Renal cortex interstitium (tissue), 11 donors: ENCODE measurements around the gene UBXN1. TPM values are rescaled to one million over a fixed set of nuclear protein-coding genes. Genes with fewer than 3 reads are reported as not detected.
"Not testable (repeated sequence)": the region's sequence is repeated elsewhere in the genome, so short reads cannot be mapped to it uniquely, and the experiment has no call there.

Experiments used
- DNase-seq, 11 donors: peaks; one replicate each; pipeline ENCODE4 v3.0.0-alpha.2; 2013; ENCODE audit warnings: low read depth in 9 of 11, low spot score in 4 of 11; ENCODE audit errors: extremely low read depth in 1 of 11
- polyA plus RNA-seq, 3 donors: library from polyadenylated mRNA; unstranded; fragments of 120-200 nt; gene quantifications; one replicate each; pipeline ENCODE4 v1.2.1, GENCODE V29; 2013; ENCODE audit not compliant: insufficient read length in 3 of 3

The UBXN1 gene
- polyA plus RNA-seq, 3 donors = 147 to 191 (median 164) TPM

DNA sequence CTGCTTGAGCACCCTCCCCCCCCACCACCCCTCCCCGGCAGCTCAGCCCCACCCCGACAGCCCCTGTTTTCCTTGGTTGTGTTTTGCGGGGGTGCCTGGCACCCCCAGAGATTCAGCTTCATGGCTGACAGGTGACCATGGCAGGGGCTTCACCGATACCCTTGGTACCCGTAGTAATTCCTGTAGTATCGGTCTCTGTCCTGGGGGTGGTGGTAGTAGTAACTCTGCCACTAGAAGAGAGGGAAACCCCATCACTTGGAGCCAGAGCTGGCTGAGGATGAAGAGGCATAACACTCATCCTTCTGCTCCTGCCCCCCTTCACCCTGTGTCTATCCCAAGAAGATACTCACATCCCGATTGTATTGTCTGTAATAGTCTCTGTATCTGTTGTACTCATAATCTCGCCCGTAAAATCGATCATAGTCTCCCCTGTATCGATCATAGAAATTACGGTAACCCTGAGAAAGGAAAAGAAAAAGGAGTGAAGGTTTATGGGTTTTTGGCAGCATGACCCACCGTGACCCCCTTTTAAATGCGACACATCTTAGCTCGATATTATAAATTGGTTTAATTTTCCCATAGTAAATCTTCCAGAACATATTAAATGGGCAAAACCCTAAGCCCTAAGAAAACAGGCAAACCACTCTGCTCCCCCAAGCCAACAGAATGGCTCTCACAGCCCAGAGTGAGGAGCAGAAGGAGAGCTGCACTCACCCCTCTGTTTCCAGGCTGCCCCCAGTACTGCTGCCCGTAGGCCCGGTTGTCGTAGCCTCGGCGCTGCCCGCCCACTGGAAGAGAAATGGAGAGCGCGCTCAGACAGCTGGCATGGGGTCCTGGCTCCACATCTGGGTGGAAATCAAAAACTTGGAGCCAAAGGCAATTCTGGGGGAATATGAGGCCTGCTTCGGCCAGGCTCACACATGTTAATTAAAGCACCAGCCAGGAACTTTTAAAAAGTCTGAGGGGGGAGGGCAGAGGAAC, 36.6 kb upstream of the UBXN1 start:
- DNase-seq = no peak

DNA sequence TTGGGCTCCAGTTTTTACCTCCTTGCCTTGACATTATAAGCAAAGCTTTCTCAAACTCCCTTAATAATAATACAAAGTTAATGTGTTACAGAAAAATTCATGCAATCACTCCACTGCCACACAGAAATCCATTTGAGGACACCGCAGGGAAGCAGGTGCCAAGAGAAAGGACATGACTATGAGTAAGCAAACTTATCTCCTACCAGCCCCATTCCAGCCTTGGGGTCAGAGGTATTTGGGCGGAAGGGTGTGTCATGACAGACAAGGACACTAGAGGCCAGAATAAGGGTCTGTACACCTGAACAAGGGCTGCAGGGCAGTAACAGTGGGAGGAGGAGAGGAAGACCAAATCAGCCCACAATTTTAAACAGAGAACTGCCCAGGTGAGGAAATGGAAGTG, 34.5 kb upstream of the UBXN1 start:
- DNase-seq = no peak

- no peak for DNase-seq
Observed at GRCh38 chr11:62712861-62713260, 34.0 kb upstream of the UBXN1 start.

DNA sequence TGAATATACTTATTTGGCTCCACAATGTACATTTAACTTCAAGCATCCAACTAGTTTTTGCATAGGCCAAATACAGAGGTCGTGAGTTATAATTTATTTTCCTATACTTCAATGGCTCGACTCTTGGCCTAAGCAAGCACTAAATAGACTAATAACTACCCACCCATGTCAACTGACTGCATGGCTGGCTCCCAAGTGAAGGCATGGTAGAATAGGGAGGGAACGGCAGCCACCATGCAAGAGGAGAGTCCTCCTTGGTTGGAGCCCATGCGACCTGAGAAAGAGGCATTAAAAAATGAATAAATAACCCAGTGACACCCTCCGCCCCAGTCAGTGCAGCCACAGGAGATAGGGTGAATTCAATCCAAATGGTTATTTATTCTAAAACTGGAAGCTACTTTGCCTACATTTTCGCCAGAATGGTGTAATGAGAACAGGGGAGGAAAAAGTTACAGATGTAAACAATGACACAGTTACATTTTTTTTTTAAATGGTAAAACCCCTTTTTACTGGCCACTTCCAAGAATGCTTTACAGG, 33.5 kb upstream of the UBXN1 start:
- no peak for DNase-seq

GRCh38 chr11:62710001-62710345, 31.1 kb upstream of the UBXN1 start:
- DNase-seq = no peak

DNA sequence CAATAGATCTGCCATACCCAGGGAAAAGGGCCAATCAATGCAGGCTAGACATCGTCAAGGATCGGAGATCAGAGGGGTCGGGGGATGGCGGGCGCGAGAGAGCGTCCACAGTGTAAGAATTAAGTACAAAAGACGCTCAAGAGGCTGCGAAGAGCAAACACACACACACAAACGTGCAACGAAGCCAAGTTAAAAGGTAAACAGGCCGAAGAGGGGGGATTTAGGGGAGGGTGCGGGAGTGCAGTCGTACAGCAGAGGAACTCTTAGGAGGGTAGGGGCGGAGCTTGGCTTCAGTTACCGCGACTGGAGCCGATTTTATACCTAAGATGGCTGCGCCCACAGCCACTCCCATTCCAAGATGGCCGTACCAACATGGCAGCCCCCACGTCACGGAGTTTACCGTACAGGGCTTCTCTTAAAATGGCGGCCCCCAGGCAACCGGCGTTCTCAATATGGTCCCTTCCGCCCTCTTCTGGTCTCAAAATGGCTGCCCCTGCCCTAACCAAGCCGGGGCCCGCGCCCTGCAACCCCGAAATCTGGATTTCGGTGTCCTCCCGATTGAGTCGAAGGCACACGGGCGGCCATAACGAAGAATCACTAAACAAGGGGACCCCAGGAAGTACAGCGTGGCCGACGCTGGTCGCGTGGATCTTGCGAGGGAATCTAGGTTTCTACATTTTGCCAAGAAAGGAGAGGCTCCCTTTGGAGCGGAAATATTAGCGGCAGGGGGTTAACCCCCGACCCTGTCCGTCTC, 30.6 kb upstream of the UBXN1 start:
- DNase-seq = peak; percentile 94 to 99 (median 97)

GRCh38 chr11:62708793-62709192, 29.9 kb upstream of the UBXN1 start:
- DNase-seq = no peak

- DNase-seq = no peak
Observed at GRCh38 chr11:62708392-62708791, 29.5 kb upstream of the UBXN1 start.

DNA sequence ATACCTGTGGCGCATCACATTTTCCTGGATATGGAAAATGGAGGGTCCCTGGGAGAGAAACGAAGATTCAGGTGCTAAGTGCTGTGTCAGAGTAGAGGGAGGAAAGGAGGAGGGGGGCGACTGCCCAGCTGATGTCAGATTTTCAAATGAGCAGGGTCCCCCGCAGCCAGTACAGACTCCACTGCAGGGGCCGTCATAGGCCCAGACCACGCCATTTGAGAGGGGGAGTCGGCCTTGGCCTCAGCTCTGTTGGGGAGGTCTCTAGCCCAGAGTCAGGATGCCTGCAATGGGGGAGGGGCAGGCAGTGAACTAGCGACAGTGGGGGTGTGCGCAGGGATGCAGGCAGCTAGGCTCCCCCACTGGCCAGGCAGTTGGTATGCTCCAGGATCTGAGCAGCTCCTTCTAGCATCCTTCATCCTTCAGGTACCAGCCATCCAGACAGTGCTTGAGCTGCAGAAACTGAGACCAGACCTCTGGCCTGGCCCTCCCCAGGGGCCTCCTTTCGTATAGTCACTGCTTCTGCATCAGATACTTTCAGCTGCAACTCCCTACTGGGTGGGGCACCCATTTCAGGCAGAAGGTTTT, 28.5 kb upstream of the UBXN1 start, which contains the start of the genes BSCL2 and GNG3:
Gene BSCL2 (minus strand): TSS at position 148 of the 585 bp plus-strand sequence. CDS start 229 bp downstream, outside the sequence.
Gene GNG3 (plus strand): TSS at position 400 of the 585 bp plus-strand sequence. CDS start 620 bp downstream, outside the sequence.
- DNase-seq = peak in 9 of 11 donors; percentile 59 to 82 (median 76)

GRCh38 chr11:62706850-62707247, 28.0 kb upstream of the UBXN1 start:
- DNase-seq = no peak

- DNase-seq = peak in 10 of 11 donors; percentile 79 to 92 (median 90)
Observed at GRCh38 chr11:62705880-62706849, 27.3 kb upstream of the UBXN1 start.

DNA sequence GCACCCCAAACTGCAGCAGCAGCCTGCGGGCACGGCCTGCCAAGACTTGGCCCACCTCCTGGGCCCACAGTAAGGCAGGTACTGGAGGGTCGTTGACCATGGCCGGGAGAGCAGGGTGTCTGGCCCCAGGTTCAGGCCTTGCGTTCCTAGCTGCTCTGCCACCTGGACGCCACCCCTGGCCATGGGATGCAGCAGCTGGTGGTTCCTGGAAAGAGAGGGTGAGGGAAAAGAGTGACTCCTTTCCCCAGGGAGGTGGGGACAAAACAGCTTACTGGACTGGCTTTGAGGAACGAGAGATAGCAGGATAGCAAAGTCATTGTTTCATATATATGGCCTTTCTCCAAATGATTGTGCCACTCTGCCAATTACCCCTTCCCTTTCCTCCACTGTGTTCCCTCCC, 26.5 kb upstream of the UBXN1 start:
- DNase-seq = no peak

DNA sequence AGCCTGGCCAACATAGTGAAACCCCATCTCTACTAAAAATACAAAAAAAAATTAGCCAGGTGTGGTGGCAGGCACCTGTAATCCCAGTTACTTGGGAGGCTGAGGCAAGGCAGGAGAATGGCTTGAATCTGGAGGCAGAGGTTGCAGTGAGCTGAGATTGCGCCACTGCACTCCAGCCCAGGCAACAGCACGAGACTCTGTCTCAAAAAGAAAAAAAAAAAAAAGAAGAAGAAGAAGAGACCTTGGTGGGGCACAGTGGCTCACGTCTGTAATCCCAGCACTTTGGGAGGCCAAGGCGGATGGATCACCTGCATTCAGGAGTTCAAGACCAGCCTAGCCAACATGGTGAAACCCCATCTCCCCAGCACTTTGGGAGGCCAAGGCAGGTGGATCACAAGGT, 25.0 kb upstream of the UBXN1 start:
- DNase-seq = not testable (repeated sequence)

DNA sequence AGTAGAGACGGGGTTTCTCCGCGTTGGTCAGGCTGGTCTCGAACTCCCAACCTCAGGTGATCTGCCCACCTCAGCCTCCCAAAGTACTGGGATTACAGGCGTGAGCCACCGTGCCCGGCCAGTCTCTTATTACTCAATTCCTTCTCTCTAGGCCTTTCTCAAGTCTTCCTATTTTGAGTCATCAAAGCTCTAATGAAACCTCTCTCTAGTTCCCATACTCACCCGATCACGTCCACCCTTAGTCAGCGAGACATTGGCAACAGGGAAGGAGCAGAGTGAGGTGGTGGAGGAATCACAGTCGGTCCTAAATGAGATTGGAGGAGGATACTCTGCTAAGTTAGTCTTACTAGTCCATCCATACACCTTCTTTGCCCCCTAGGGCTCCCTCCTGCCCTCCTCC, 23.4 kb upstream of the UBXN1 start:
- no peak for DNase-seq

- DNase-seq = no peak
Observed at GRCh38 chr11:62694455-62695167, 15.7 kb upstream of the UBXN1 start.

DNA sequence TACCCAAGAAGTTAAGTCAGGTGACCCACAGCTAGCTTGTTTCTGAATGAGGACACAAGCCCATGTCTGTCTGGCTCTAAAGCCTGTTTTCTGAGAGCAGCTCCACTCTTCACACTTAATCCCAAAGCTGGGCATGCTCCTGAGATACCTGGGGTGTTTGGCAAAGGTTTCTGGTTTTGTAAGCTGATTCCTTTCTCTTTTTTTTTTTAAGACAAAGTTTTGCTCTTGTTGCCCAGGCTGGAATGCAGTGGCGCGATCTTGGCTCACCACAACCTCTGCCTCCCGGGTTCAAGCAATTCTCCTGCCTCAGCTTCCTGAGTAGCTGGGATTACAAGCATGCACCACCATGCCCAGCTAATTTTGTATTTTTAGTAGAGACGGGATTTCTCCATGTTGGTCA, 14.8 kb upstream of the UBXN1 start:
- DNase-seq = not testable (repeated sequence)

- DNase-seq = no peak
Observed at GRCh38 chr11:62689421-62690183, 10.7 kb upstream of the UBXN1 start, which contains the start of gene LRRN4CL. LRRN4CL (minus strand) TSS chr11:62689530; CDS start chr11:62688508, 1,022 bp downstream.
